B cell (primary cell): Measurements from ENCODE around the gene P2RY6.

Experiments used
- CTCF ChIP-seq: fragments of 200-600 bp; IDR thresholded peaks from one replicate; pipeline ENCODE4 v1.8.0; 2022; ENCODE audit warnings: antibody characterized with exemption, mild to moderate bottlenecking
- EZH2 ChIP-seq: IDR thresholded peaks from 2 replicates; pipeline ENCODE4 v1.6.1; 2012; ENCODE audit warnings: borderline replicate concordance, low read depth, mild to moderate bottlenecking, moderate library complexity, low read length; ENCODE audit not compliant: insufficient read depth, poor library complexity, severe bottlenecking

GRCh38 chr11:73267906-73268540, 4.1 kb upstream of the P2RY6 start:
- TF ChIP-seq CTCF (no peak), EZH2 (no peak)
